ENCODE results near the gene ZNF280D.

GRCh38 chr15:56731548-56731947, 1.8 kb downstream of the ZNF280D start:
- TF ChIP-seq, protein P1, sequence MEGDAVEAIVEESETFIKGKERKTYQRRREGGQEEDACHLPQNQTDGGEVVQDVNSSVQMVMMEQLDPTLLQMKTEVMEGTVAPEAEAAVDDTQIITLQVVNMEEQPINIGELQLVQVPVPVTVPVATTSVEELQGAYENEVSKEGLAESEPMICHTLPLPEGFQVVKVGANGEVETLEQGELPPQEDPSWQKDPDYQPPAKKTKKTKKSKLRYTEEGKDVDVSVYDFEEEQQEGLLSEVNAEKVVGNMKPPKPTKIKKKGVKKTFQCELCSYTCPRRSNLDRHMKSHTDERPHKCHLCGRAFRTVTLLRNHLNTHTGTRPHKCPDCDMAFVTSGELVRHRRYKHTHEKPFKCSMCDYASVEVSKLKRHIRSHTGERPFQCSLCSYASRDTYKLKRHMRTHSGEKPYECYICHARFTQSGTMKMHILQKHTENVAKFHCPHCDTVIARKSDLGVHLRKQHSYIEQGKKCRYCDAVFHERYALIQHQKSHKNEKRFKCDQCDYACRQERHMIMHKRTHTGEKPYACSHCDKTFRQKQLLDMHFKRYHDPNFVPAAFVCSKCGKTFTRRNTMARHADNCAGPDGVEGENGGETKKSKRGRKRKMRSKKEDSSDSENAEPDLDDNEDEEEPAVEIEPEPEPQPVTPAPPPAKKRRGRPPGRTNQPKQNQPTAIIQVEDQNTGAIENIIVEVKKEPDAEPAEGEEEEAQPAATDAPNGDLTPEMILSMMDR (IDR thresholded peaks at IDR 0.05): no peak
- no peak for TF ChIP-seq POLR2A (IDR thresholded peaks at IDR 0.05)
